Panc1 (cell line): ENCODE data around the gene SCG3.

ENCODE experiments used
- CTCF ChIP-seq: fragments of 450-650 bp; IDR thresholded peaks from 2 replicates; pipeline ENCODE4 v1.5.1; 2017; ENCODE audit warnings: mild to moderate bottlenecking
- POLR2AphosphoS5 ChIP-seq: IDR thresholded peaks from 2 replicates; pipeline ENCODE4 v1.6.1; 2012; ENCODE audit warnings: mild to moderate bottlenecking, low read depth, low read length, moderate library complexity
- REST ChIP-seq, 2 experiments: IDR thresholded peaks; 2 replicates each; pipeline ENCODE4 v1.6.1; 2011 to 2012; ENCODE audit warnings: low read depth in 2 of 2, control low read depth in 1 of 2, low read length in 1 of 2, mild to moderate bottlenecking in 1 of 2, moderate library complexity in 1 of 2; ENCODE audit not compliant: insufficient read depth in 1 of 2
- SIN3A ChIP-seq: IDR thresholded peaks from 2 replicates; pipeline ENCODE4 v1.6.1; 2012; ENCODE audit warnings: low read depth, mild to moderate bottlenecking, low read length, moderate library complexity, borderline replicate concordance; ENCODE audit not compliant: insufficient read depth

GRCh38 chr15:51751697-51752683 lies 70.7 kb downstream of the SCG3 start:
- TF ChIP-seq REST (IDR thresholded peaks at IDR 0.05; ENCODE audit: insufficient read depth in 1 of 2, low read depth in 2 of 2, low read length in 1 of 2) (no peak), POLR2AphosphoS5 (no peak), CTCF (no peak), SIN3A (0 out of 2 replicates have a peak, but pooled peaks have one; percentile 25)
